Adrenal gland (tissue), 5 donors: Measurements from ENCODE around the gene NLRP6.

ENCODE experiments used
- POLR2A ChIP-seq, 2 donors: fragments of 450-650 bp; IDR thresholded peaks; one replicate each; pipeline ENCODE4 v1.6.1; 2017; ENCODE audit warnings: antibody characterized with exemption in 2 of 2, mild to moderate bottlenecking in 2 of 2, moderate library complexity in 1 of 2
- TF ChIP-seq, protein P1 (sequence below), 6 experiments: fragments of 450-650 bp in 4 of 6; fragments of 200-600 bp in 2 of 6; sonication (generic) in 1 of 6; IDR thresholded peaks; 1 replicate in 5 of 6; 2 replicates in 1 of 6; pipeline versions ENCODE4 v1.5.1 to v1.8.0; 2016 to 2021; ENCODE audit warnings: antibody characterized with exemption in 6 of 6, mild to moderate bottlenecking in 2 of 6, moderate library complexity in 1 of 6
- donor health status: DM: no; HTN: no; CAD: no.

DNA sequence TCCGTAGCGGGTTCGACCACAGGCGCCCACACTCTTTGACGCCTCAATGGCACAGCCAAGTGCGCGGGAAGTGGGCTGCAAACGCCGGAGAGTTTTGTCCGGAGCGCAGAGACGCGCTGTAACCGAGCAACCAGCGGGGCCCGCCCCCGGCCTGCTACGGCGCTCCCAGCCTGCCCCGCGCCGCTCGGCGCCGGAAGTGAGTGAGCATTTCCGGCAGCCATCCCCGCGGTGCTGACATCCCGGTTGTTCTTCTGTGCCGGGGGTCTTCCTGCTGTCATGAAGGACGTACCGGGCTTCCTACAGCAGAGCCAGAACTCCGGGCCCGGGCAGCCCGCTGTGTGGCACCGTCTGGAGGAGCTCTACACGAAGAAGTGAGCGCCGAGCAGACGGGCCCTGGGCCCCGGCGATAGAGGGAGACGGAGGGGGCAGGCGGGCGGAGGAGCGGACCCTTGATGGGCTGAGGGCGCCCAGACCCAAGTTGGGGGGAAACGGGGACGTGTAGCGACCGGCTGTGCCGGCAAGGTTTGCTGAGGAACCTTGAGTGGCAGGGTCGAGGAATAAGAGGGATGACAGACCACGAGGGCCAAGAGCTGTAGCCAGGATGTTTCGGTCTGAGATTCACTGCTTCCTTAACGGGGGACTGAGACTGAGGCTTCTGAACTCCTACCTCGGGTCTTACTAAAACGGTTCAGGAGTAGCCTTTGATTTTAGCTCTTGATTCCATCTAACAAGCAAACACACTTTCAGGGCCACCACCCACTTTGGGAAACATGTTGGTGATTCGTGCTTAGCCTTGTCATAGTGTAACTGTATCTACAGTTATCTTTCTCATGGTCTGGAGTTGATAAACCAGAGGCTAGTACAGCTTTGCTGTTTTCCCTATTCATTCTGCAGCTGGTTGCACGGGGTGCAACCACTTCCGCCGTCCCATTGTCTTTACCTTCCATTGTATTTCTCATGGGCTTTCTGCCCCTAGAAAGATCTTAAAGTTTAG lies 41.1 kb upstream of the NLRP6 start, which contains the start of gene PSMD13:
- TF ChIP-seq, protein P1, sequence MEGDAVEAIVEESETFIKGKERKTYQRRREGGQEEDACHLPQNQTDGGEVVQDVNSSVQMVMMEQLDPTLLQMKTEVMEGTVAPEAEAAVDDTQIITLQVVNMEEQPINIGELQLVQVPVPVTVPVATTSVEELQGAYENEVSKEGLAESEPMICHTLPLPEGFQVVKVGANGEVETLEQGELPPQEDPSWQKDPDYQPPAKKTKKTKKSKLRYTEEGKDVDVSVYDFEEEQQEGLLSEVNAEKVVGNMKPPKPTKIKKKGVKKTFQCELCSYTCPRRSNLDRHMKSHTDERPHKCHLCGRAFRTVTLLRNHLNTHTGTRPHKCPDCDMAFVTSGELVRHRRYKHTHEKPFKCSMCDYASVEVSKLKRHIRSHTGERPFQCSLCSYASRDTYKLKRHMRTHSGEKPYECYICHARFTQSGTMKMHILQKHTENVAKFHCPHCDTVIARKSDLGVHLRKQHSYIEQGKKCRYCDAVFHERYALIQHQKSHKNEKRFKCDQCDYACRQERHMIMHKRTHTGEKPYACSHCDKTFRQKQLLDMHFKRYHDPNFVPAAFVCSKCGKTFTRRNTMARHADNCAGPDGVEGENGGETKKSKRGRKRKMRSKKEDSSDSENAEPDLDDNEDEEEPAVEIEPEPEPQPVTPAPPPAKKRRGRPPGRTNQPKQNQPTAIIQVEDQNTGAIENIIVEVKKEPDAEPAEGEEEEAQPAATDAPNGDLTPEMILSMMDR (IDR thresholded peaks at IDR 0.05) = peak in 1 of 6 experiments; percentile 2
- peak; percentile 23 to 37 for TF ChIP-seq POLR2A (IDR thresholded peaks at IDR 0.05)
